Lower leg skin (tissue), 4 donors: ENCODE results near the gene HSPA1A. TPM values are rescaled to one million over a fixed set of nuclear protein-coding genes. Genes with fewer than 3 reads are reported as not detected.

Source experiments
- DNase-seq, 2 donors: peaks; one replicate each; pipeline ENCODE4 v3.0.0-alpha.2; 2019; ENCODE audit warnings: low spot score in 2 of 2
- H3K4me3 ChIP-seq: fragments of 200-600 bp; sonication (generic); 2 replicates; pipeline ENCODE4 v1.5.1; 2017; ENCODE audit warnings: mild to moderate bottlenecking, low read depth; ENCODE audit not compliant: poor library complexity, severe bottlenecking
- POLR2A ChIP-seq, 2 donors: fragments of 450-650 bp; IDR thresholded peaks; one replicate each; pipeline ENCODE4 v1.6.1; 2016 to 2017; ENCODE audit warnings: antibody characterized with exemption in 2 of 2, mild to moderate bottlenecking in 1 of 2, moderate library complexity in 1 of 2
- WGBS, 2 donors: methylation state at CpG; one replicate each; pipeline ENCODE4 v1.1.5; 2018; 5-methylcytosine and 5-hydroxymethylcytosine counted together
- intact Hi-C: fragments of 100-400 bp; cut with DNase I; formaldehyde crosslinking; loops from one replicate; pipeline ENCODE4 v1.15.0; 2023; ENCODE audit warnings: low total_unique reads
- total RNA-seq, 4 donors: library from RNA; depleted of rRNA; stranded (reverse); fragments of >200 nt; gene quantifications; one replicate each; pipeline ENCODE4 v1.1.0, GENCODE V29; 2016
- TF ChIP-seq, protein P1 (sequence below), 3 donors: fragments of 450-650 bp; IDR thresholded peaks; one replicate each; pipeline ENCODE4 v1.5.1; 2016; ENCODE audit warnings: antibody characterized with exemption in 3 of 3, mild to moderate bottlenecking in 3 of 3, moderate library complexity in 2 of 3

Gene HSPA1A
- total RNA-seq = 100 to 1,000 TPM; 237 to 342 (median 321) TPM

- intact Hi-C loops = no loop called here
- 0 to 1% methylated on average over 48 to 53 of the region's 56 CpGs for WGBS, 2 donors
Observed at GRCh38 chr6:31815025-31815838, at the start of gene HSPA1A, which contains the start of gene HSPA1L. HSPA1A (plus strand) TSS chr6:31815543; CDS start chr6:31815757, 214 bp downstream. HSPA1L (minus strand) TSS chr6:31815283; CDS start chr6:31811972, 3,311 bp downstream.

DNA sequence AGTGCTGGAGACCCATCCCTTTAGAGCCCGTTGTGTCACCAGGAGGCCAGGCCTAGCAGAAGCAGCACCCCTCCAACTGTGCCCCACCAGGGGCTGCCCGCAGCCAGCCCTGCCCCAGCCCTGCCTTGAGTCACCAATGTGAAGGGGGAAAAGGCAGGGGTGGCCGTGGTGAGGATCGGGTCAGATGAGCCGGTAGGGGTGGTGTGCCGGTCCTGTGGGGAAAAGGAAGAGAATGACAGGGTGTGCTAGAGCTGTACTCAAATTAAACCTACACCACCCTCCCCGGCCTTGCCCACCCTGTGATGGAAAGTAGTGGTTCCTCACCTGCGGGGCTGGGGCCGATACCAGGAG, 49.8 kb upstream of the HSPA1A start:
- WGBS, 2 donors = 86 to 90% methylated on average over 9 of the region's 9 CpGs
- no peak for DNase-seq
- no peak overlapping the region for H3K4me3 ChIP-seq
- intact Hi-C loops = loop anchor here (5.0 kb wide), 2 partner anchors 78 to 1457 kb away; no protein-coding TSS in a partner anchor
- TF ChIP-seq, protein P1, sequence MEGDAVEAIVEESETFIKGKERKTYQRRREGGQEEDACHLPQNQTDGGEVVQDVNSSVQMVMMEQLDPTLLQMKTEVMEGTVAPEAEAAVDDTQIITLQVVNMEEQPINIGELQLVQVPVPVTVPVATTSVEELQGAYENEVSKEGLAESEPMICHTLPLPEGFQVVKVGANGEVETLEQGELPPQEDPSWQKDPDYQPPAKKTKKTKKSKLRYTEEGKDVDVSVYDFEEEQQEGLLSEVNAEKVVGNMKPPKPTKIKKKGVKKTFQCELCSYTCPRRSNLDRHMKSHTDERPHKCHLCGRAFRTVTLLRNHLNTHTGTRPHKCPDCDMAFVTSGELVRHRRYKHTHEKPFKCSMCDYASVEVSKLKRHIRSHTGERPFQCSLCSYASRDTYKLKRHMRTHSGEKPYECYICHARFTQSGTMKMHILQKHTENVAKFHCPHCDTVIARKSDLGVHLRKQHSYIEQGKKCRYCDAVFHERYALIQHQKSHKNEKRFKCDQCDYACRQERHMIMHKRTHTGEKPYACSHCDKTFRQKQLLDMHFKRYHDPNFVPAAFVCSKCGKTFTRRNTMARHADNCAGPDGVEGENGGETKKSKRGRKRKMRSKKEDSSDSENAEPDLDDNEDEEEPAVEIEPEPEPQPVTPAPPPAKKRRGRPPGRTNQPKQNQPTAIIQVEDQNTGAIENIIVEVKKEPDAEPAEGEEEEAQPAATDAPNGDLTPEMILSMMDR (IDR thresholded peaks at IDR 0.05) = no peak
- TF ChIP-seq POLR2A (IDR thresholded peaks at IDR 0.05) = no peak

More at GRCh38 chr6:31815025-31815838, at the start of gene HSPA1A, which contains the start of gene HSPA1L:
- peak within 1 kb of the TSS; percentile 50 for H3K4me3 ChIP-seq
- TF ChIP-seq, protein P1 (IDR thresholded peaks at IDR 0.05) = no peak
- peak in 1 of 2 donors; percentile 99 for TF ChIP-seq POLR2A (IDR thresholded peaks at IDR 0.05)
- DNase-seq = peak; percentile 95 to 99

DNA sequence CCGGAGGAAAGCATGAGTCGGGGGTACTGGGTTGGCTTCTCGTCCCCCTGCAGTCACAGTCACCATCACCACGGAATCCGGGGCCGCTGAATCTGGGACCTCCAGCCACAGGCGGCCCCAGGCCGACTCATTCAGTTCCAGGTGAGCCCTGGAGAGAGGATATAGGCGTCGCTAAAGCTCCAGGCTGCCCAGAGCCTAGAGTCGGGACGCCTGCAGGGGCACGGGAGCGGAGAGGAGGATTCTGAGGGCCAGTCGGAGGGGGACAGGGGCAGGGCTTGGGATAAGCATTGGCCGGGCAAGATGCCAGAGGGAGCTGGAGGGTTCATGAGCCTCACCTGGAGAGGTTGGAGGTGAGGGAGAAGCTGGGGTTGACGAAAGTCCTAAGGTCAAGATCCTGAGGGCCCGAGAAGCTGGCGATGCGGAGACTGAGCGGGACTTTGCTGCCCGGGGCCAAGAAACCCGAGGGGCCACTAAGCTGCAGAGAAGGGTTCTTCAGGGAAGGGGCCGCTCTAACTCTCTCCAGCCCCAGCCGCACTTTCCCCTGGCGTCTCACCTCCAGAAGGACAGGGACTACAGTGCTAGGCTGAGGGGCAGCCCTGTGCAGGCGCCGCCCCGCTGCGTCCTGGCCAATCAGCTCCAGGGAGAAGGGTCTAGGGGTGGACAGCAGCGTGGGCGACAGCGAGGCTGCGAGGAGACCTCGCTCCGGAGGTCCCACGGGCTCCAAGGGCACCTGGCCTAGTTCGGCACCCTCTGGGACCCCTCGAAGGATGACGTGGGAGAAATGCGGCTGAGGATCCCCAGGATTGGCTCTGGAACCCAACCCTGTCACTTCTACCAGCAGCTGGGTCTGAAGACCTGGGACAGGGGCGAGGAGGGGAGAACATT, 49.2 kb upstream of the HSPA1A start:
- no peak for DNase-seq
- WGBS, 2 donors = 64 to 68% methylated on average over 39 to 42 of the region's 42 CpGs
- H3K4me3 ChIP-seq = no peak overlapping the region
- intact Hi-C loops = loop anchor here (5.0 kb wide), 2 partner anchors 79 to 1456 kb away; no protein-coding TSS in a partner anchor
- TF ChIP-seq, protein P1 (IDR thresholded peaks at IDR 0.05) = no peak
- no peak for TF ChIP-seq POLR2A (IDR thresholded peaks at IDR 0.05)

DNA sequence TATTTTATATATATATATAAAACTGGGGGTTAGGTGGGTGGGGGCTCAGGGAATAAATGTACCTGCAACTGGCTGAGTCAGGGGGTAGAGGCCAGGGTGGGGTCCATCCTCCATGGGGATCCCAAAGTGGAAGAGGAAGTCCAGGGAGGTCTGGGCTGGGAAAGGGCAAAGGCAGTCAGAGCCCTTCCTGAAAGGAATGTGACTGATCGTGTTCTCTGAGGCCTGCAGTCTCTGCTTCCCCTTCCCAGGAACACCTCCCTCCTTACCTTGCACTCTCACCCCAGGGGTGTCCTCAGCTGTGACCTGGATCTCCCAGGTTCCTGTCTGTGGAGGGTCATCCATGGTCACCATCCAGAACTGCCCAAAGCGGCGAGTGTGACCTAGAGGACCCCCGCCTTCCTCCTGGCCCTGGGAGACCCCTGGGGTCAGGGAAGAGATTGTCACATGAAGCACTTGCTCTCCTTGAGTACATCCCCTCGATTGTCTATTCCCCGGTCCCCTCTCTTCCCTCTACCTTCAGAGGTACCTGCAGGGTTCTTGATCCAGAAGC, 48.2 kb upstream of the HSPA1A start:
- no peak overlapping the region for H3K4me3 ChIP-seq
- no peak for TF ChIP-seq POLR2A (IDR thresholded peaks at IDR 0.05)
- TF ChIP-seq, protein P1 (IDR thresholded peaks at IDR 0.05) = no peak
- WGBS, 2 donors = 77 to 85% methylated on average over 6 of the region's 6 CpGs
- intact Hi-C loops = loop anchor here (5.0 kb wide), 2 partner anchors 80 to 1455 kb away; no protein-coding TSS in a partner anchor
- no peak for DNase-seq
